NCI-H2107 (cell line): Measurements from ENCODE around the gene DPF3.

Source experiments
- DNase-seq: peaks from one replicate; lab custom pipeline; 2025; lab: John Stamatoyannopoulos, UW

The DPF3 gene

DNA sequence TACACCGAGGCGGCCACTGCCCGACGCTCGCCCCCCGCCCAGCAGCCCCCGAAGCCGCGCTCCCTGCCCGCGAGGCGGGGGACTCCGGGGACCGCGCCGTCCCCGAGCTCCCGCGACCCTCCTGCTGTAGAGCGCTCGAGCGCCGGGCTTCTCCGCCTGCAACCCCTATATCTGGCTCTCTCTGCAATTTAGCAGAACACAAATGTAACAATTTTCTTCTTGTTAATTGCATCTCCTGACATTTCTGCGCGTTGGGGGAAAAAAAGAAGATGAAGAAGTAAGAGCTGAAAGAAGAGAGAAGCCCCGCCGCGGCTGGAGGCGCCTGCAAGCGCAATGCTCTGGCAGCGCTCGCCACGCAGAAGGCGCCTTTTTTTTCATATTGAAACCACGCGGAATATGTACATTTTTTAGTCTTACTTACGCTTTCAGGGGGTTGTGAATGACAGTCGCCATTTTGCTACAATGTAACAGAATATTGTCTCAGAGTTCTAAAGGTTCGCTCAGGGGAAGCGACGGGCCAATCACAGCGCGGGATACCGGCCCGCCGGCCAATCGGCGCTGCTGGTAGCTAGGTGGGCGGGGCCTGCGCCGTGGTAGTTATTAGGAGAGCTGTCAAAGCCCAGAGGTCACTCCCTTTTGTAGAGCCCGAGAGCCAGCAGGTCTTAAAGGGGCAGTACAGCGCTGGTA is at the start of gene DPF3:
DPF3 (minus strand) TSS at position 466 of the 687 bp plus-strand sequence; CDS start at position 453, 13 bp downstream.
- peak; percentile 94 for DNase-seq

DNA sequence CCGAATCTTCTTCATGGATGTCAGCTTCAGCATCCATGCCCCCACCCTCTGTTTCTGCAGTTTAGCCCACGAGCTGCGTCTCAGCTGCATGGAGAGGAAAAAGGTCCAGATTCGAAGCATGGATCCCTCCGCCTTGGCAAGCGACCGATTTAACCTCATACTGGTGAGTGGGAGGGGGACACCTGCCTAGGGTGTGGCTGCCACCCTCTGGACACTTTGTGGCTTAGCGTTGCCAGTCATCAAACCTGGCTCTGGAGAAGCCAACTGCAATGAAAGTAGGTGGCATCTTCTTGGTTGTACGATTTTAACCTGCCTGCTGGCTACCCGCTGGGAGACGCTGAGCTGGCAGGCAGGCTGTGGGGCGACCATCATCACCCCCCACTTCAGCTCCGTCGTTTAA is 49.0 kb upstream of the DPF3 start:
- DNase-seq, result no peak

DNA sequence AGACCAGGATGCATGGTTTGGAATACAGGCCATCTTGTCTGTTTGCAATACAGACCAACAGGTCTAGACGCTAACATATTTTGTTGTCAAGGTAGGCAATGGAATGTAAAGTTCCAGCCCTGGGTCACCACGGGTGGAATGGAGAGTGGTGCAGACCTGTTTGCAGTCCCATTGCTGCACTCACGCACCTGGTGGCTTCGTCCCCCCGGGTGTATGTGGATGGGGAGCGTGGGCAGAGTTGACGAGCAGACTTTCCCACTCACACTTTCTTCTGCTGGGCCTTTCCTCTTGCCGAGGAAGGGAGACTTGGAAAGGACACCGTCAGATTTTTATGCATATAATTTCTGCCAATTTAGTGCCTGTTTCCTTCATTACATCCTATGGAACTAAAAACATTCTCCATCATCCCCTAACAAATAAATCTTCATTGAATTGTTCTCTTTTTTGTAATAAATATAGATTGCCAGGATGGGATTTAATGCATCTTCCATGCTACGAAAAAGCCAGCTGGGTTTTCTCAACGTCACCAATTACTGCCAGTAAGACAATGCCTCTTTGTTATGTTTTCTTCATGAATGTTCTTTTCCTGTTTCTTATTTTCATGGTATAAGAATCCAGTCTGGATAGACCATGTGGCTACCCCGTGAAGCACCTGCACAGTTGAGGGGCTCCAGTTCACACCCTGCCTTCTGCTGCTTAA is 47.5 kb upstream of the DPF3 start:
- DNase-seq, result no peak

DNA sequence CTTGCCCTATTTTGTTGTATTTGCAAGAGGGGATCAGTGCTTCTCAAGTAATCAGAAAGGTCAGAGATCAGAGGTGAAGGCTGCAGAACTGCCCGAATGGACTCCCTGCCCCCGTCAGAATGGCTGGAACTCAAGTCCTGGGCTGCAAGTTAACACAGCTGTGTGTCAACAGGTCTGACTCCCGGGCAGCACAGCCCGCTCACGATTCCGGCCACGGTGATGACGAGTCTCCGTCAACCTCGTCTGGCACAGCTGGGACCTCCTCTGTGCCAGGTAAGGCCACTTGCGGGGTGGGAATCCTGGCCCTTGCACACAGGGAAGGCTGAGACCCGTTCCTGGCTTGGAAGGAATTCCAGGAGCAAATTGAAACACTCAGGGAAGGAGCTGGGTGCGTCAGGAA is 45.7 kb upstream of the DPF3 start:
- DNase-seq, result no peak

DNA sequence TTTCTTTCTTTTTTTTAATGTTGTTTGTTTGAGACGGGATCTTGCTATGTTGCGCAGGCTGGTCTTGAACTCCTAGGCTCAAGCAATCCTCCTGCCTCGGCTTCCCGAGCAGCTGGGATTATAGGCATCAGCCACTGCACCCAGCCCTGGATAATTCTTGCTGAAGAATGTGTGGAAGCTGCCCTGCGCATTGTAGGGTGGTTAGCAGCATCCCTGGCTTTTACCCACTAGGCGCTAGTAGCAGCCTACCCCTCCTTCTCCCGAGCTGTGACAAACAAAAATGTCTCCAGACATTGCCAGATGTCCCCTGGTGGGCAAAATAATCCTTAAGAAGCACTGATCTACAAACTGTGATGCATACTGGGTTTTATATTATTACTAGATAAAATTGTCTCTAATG is 39.0 kb upstream of the DPF3 start:
- DNase-seq, result no peak

DNA sequence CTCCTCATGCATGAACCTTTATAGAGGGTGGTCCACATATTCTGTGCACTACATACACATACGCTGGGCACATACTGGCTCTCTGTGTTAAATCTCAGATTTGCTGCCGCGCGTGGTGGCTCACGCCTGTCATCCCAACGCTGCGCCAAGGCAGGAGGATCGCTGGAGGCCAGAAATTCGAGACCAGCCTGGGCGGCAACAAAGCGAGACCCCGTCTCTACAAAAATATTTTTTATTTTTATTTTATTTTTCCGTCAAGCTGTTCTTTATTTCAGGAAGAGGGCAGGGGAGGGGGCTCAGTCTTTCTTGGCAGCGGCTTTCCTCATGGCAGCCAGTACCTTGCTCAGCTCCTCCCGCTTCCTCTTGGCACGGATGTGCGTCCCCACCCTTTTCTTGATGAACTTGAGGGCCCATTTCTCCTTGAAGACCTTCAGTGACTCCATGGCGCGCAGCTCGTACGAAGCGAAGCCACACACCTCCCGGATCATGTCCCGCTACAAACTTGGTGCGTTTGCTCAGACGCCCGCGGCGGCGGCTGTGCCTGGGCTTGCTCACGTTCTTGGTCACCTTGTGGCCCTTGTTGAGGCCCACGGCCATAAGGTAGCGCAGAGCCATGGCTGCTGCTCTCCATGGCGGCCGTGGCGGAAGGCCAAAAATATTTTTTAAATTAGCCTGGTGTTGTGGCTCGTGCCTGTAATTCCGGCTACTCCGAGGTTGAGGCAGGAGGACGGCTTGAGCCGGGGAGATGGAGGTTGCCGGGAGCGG is 35.6 kb upstream of the DPF3 start:
- no peak for DNase-seq

DNA sequence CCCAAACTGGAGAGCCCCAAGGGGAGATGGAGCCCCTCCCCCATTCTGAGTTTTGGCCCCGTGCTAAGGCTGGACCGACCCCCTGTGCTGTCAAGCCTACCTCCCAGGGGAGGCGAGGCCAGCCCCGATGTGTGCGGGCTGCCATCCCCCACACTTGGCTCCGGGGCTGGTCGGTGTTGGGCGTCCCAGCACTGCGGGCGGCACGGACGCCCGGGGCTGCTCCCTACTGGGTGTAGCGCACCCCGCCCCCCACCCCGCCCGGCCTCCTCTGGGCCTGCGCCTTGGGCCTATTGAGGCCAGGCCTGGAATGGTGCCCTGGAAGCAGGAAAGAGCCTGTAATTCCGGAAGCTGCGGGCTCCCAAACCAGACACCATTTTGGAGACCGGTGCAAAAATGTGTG is 35.0 kb upstream of the DPF3 start:
- DNase-seq, result no peak

DNA sequence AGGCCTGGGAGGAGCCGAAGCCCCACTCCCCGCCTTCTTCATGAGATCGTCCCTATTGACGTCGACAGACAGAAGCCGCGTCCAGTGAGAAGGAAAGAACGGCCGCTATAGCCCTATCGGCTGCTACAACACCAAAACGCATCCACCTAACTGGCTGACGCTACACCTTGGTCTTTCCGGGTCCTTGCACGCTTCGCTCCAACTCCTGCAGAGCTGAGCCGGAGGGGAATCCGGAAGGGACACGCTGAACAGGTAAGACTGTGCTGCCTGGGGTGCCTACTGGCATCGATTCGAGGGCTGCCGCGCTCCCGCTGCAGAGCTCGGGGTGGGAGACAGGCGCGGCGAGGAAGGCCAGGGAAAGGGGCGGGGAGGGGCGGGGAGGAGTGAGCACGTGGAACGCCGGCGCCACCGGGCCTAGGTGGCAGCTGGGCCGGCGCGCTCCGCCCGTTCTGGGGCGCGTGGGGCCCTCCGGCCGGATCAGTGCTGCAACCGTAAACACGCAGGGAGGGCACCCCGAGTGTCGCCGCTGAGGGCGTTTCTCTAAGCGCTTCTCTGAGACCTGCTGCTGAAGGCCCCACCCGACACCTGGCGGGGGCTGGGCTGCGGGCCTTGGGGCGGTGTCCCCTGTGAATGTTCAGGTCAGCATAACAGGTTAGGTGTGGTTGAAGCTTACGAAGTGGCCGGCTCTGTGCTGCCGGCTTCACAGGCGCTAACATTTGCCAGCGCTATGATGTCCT is 32.6 kb upstream of the DPF3 start, which contains the start of gene DCAF4:
DCAF4 (plus strand) TSS at position 173 of the 737 bp plus-strand sequence. CDS start 11,515 bp downstream, outside the sequence.
- peak; percentile 95 for DNase-seq

DNA sequence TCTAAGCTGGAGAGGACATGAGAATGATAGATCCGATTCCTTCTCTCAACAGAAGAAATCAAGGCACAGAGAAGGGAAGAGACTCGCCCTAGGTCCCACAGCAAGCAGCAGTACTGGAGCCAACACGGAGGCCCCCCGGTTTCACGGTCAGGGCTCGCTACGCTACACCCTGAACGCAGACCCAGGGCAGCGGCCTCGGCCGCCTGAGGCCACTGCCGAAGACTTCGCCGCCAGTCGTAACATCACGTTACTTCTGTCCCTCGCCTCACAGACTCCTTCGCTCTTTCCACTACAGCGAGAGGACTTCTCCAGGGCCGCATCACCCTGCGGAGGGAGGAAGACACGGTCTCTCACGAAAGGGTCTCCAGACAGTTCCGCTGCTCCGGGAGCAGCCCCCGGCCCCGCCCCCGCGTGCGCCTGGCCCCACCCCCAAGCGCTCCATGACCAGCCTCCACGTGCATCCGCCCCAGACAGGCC is 32.0 kb upstream of the DPF3 start:
- no peak for DNase-seq

DNA sequence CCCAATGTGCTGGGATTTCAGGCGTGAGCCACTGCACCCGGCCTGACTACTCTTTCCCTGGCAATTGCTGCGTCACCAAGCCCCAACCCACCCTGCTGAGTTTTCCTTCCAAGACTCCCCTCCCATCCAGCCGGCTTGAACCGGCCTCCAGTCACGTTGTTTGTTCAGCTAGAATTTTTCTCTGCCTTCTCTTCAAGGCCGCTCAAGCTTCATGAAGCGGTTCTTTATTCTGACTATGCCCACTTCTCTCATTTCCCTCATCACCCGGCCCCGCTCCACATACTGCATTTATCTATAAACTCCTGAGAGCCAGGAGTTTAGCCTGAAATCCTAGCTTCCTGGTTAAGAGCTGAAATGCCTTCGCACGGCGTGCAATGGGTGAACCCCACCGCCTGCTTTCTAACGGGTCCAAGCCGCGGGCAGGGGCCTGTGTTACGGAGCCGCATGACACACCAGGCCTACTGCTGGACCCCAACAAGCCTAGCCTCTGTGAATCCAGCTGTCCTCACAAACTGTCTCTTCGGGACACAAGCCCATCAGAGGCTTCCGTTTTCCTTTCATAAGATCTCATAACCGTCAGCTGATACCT is 31.4 kb upstream of the DPF3 start:
- DNase-seq, result no peak

DNA sequence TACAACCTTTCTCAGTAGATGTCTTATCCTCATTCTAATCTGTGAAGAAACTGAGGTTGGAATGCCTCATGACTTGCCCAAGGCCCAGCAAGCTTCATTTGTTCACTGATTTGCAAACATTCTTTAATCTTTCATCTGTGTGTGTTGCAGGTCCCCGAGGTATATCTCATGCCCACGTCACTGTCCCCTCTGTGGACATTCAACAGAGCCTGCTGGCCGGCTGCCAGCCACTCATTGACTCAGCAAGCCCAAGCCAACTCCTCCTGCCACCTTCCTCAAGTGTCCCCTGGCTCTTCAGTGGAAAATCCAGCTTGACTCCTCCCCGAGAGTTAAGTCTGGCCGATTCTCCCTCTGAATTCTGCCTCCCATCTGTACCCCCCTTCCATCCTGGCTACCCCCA is 30.4 kb upstream of the DPF3 start:
- DNase-seq, result no peak

DNA sequence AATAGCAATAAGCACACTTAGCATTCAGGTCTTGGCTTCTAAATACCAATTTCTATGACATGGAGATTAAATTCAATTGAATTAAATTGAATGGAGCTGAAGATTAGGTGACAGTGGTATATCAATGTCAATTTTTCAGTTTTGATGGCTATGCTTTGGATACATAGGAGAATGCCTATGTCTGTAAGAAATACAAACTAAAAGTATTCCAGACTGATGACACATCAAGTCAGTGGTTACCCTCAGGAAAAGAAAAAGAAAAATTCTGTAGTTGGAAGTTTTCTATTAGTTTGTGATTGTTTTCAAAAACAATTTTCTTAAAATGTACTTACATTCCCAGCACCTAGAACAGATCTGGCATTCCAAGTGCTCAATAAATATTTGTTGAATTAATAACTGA is 27.5 kb upstream of the DPF3 start:
- no peak for DNase-seq

DNA sequence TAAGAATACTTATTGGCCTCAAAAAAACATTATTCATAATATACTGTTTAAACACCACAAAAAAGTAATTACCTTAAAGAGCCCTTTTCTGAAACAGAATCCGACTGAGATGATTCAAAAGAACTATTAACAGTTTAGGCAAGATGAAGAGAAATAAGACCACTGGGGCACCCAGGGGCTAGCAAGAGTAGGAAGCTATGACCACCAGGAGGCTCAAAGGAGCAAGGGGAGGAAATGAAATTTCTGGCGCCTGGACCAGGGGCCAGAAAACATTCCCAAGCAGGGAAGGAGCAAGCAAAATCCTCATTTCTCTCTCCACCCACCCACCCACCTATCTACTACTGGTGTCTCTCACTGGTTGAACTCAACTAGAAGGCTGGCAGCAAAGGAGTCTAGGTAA is 26.1 kb upstream of the DPF3 start:
- DNase-seq, result no peak

DNA sequence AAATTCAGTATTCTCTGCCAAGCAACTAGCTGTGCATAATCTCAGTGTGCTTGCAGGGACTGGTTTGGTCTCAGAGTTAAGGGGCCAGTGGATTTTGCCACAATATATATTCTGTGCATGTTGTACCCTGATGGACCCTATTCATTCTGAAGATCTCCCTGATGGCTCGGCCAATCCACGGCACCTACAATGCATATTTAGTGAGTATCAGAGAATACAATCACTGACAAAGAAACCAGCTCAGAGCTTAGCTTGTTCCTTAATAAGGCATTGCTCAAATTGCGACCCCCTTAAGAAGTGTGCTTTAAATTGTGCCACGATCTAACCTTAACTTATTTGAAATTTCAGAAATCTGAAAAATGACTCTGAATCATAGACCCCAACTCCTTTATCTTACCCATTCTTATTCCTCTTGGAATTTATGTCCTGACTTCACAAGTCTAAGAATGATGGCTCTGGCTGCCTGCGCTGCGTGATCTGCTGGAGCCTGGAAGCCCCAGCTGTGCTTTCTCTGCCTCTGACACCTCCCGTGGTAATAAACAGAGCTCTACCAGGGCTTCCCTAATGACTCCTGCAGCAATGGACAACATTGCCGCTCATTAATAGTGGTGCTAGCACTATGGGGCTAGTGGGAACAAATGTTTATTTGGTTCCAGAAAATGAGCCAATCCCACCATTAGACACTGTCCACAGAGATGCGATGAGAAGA is 23.3 kb upstream of the DPF3 start:
- no peak for DNase-seq

DNA sequence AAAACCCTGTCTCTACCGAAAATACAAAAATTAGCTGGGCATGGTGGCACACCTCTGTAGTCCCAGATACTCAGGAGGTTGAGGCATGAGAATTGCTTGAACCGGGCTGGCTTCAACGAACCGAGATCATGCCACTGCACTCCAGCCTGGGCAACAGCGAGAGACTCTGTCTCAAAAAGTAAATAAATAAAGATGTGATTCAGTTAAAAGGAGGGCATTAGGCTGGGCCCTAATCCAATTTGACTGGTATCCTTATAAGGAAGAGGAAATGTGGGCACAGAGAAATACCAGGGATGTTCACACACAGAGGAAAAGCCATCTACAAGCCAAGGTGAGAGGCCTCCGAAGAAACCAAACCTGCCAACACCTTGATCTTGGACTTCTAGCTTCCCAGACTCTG is 22.3 kb upstream of the DPF3 start:
- DNase-seq, result no peak

DNA sequence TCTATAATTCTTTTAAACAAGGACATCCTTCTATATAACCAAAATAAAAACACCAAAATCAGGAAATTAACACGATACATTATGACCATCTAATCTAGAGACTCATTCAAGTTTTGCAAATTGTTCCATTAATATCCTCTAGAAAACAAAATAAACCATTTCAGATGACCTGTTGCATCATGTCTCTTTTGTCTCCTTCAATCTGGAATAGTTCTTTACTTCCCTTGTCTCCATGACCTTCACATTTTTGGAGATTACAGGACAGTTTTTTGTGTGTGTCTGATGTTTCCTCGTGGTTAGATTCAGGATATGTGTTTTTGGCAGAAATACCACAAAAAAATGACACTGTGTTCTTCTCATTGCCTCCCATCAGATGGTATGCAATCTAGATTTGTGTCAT is 19.9 kb upstream of the DPF3 start:
- no peak for DNase-seq

DNA sequence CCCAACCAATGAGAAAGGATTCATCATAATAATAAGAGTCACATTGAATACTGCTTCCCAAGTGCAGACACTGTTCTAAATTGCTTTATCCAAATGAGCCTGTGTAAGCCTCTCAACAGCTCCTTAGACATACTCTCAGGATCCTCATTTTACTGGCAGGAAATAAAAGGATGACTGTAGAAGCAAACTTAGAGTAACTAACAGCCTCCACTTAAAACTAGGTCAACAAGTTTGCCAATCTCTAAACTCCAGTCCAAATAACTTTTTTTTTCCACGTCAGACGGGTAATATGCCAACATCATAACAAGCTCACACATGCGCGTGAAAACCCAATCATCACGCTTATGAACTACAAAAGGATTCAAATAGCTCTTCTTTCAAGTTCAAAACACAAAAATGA is 15.3 kb upstream of the DPF3 start:
- DNase-seq, result no peak

DNA sequence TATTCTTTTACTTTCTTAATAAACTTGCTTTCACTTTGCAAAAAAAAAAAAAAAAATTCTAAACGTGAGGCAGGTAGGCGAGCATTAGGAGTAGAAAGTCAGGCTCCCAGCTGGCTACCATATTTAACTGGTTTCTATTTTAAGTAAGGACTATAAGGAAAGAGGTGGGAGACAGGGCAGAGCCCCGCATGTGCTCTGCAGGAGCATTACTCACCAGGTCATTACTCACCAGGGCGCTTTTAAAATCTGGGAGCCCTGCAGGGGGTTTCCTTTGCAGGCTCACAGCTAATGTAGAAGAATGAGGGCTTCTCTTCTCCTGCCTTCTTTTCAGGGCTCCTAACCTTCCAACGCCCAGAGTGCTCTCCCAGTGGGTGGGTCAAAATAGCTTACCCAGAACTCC is 14.0 kb upstream of the DPF3 start:
- DNase-seq, result no peak

DNA sequence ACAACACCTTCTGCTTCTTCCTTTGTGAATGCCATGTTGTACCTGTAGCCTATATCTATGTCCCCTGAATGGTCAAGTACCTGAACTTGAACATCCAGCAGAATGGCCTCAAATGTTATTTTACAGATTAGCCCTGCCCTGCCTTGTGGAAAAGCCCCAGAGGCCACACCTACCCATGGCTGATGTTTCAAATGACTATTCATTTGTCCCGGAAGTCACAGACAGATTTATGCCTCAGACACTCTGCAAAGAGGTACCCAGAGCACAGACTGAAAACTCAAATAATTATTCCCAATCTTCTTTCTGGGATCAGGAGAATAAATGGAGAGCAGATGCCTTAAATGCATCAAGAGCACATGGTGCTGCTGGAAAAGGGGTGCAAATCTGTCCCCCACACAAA is 13.0 kb upstream of the DPF3 start:
- DNase-seq, result no peak

DNA sequence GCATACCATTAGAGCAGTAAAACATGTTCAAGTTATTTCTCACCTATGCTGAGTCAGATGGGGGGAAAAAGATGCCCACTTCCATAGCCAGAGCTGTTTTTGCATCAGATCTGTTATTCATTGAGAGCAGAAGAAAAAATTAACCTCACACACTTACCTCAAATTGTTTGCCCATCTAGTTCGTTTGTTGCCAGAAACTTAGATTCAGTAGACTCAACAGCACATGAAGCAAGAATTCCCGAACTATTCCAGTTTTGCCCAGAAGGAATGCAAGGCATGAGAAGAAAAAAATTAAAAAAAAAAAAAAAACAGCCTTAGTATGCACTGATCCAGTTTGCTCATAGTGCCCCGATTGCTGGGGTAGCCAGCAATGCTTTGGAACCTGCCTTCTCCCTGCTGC is 12.4 kb upstream of the DPF3 start:
- DNase-seq, result no peak
